Activated CD8-positive, alpha-beta memory T cell treated with anti-CD3 and anti-CD28 coated beads, Interleukin-2, amount 50 U/mL, for 24 hours (primary cell): ENCODE results near the gene PPP3CA.
"Not testable (repeated sequence)": the region's sequence is repeated elsewhere in the genome, so short reads cannot be mapped to it uniquely, and the experiment has no call there.

Experiments
- DNase-seq: peaks from one replicate; pipeline ENCODE4 v3.0.0-alpha.2; 2020; ENCODE audit errors: extremely low read depth

The PPP3CA gene

GRCh38 chr4:101101072-101101471 lies 246.3 kb downstream of the PPP3CA start:
- DNase-seq, result no peak

GRCh38 chr4:101098666-101099400 lies 248.5 kb downstream of the PPP3CA start:
- no peak for DNase-seq

- not testable (repeated sequence) for DNase-seq
These were observed 254.7 kb downstream of the PPP3CA start for GRCh38 chr4:101092609-101093008.

- no peak for DNase-seq
These were observed 258.2 kb downstream of the PPP3CA start for GRCh38 chr4:101089168-101089567.

GRCh38 chr4:101086801-101087586 lies 260.3 kb downstream of the PPP3CA start:
- DNase-seq, result no peak

DNA sequence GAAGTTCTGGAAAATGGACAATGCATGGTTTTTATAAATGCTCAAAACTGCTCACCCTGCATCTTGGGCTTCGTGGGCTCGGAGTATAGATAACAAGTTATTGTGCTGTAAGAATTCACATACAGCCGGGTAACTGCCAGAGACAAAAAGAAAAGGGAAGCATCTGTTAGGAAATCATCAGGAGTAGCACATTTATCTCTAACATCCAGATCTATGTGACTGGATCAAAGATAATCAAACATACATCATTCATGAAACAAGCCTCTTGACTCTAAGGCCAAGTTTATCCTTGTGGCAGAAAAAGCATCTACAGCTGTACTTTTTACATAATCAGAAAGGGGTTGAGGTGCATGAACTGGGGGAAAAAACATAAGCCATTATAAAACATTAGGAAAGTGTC lies 264.2 kb downstream of the PPP3CA start:
- no peak for DNase-seq

DNA sequence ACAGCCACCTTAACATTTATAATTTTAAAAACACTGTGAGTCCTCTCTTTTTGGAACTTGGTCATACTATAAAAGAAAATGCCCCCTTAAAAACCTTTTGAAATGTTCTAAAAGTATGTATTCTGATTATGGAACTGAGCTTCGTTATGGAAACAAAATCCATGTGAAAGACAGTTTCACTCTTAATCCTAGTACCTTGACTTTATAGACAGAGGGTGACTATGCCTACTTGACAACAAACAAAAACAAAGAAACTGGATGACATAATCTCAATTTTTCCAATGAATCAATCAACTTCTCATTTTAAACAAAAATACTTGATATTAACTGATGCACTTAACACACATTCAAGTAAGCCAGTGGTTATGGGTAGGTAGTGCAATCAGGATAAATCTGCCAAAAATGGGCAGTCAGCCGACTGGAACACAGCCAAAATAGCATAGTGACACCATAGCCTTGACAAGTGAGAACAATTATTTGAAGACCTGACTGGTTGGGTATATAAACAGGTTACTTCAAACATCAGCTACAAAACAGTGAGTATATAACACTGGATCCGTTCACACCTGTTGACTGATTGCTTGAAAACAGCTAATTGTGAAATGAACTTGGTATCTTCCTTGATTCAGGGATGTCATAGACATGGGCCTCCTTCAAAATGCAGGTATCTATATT lies 265.5 kb downstream of the PPP3CA start:
- DNase-seq, result no peak

- DNase-seq, result no peak
These were observed 266.2 kb downstream of the PPP3CA start for GRCh38 chr4:101081166-101081565.

DNA sequence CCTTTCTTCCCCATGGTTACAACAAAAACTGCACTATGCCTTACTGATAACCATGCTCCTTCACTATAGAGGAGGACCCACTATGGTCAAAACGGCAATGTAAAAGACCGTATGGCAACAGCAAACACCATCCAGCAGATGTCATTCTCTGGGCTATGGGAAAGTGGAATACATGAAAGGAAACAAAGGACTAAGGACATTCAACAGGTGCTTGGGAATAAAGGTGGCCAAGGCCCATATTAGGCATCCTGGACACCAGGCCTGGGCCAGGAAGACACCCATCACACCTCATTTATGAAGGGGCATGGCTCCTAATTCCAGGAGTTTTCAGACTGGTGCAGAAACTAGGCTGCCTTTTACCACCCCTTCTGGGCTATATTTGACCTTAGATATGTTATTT lies 268.4 kb downstream of the PPP3CA start:
- DNase-seq, result no peak

DNA sequence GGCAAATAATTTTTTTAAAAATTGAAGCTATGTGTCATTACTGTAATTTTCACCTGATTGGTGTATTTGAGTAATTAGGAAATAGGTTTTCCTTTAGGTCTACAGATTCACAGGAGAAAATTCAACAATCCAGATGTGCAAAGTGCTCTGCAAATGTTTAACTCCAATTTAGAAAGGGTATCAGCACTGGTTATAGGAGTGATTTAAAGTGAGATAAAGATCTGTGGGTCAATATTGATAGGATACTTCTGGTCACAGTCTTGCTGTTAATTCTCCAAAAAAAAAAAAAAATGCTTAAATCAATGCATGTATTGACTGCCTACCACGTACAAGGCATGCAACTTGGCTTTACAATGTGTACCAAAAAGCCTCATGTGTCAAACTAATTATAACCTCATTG lies 271.3 kb downstream of the PPP3CA start:
- DNase-seq, result no peak

DNA sequence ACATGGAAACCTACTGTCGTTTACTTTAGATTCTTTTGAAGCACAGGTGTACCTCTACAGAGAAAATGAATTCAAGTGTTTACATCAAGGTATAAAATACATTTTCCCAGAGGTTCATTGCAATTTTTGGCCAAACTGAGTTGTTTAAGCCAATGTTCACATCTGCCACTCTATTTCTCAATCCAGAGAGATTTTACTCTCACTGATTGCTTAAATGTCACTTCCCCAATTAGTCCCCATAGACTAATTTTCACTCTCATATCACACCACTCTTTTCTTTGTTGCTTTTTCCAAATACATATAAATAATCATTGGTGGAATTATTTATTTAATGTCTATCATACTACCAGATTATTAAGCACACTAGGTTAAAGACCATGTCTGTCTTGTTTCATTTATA lies 271.8 kb downstream of the PPP3CA start:
- DNase-seq, result no peak

- DNase-seq, result no peak
These were observed 273.0 kb downstream of the PPP3CA start for GRCh38 chr4:101074326-101074725.

DNA sequence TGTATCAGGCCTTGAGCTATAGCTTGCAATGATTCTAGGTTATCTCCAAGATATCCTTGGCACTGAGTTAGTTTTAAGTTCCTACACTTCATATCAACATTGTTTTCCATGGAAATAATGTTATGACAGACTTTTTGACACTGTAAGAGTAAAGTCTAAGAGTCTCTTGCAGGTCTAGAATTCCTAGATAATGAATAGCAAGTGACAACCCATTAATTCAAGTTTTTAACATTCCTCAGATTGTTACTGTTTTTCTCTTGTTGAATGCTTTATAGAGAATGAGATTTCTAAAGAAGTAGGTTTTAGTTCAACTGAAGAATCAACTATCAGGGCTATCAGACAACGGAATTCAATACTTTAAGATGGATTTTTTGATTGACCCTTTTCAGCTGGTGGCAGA lies 276.1 kb downstream of the PPP3CA start:
- DNase-seq, result no peak

GRCh38 chr4:101068115-101068514 lies 279.2 kb downstream of the PPP3CA start:
- no peak for DNase-seq

GRCh38 chr4:101067383-101067782 lies 279.9 kb downstream of the PPP3CA start:
- no peak for DNase-seq

DNA sequence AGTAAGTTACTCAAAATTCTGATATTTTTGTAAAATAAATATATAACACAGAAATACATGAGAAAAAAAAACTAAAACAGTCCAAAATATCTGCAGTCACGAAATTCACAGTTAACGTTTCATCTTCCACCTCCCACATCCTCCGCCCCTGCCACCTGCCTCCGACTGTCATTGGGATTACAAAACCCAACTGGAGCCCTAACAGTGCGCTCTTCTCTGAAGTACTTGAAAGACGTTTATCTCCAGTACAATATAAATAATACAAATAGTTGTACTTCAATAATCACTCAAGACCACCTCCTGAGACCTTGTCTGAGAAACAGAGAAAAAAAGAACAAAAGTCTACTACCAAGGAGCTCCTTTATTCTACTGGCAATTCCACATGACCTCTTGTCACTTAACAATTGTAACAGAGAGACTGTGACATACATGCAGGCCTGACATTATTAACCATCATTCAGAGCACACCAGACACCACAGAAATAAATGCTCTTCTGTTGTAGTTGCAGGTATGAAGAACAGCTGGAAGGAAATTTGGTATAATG lies 280.6 kb downstream of the PPP3CA start:
- no peak for DNase-seq

DNA sequence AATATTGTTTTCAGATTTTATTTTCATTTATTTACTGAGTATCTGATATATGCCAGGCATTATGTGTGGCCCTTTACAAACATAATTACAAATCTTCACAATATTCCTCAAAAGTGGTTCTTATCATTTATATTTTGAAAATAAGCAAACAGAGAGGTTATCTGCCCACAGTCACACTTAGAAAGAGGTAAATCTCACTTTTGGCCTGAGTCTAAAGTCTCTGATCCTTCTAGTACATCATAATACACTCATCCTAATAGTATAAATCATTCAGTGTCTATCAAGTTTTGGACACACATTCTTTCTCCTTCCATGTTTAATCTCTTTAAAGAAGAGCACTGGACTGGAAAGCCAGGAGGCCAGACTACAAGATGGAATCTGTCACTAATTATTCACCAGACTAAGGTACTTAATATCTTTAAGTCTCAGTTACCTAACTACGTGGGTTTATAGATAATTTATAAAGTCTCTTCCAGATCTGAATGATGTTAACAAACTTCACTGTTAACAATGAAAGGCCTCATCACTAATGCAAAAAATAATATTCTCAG lies 281.3 kb downstream of the PPP3CA start:
- no peak for DNase-seq

DNA sequence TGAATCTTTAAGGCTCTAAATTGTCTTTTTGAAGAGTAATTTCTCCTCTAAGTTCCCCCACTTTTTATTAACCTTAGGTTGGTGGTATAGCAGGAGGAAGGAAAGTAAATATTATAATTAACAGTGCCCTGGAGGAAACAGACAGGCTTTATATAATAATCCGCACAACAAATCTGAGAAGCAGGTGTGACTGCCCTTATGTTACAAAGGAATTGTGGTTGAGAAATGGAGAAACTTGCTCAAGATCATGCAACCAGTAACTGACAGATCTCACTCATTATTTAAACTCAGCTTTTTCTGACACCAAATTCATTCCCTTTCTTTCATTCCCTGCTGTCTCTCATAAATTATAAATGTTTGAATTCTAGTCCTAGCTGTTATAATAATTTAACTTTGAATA lies 282.0 kb downstream of the PPP3CA start:
- no peak for DNase-seq

- DNase-seq, result no peak
These were observed 282.7 kb downstream of the PPP3CA start for GRCh38 chr4:101064541-101065180.

GRCh38 chr4:101055392-101055791 lies 291.9 kb downstream of the PPP3CA start:
- no peak for DNase-seq

DNA sequence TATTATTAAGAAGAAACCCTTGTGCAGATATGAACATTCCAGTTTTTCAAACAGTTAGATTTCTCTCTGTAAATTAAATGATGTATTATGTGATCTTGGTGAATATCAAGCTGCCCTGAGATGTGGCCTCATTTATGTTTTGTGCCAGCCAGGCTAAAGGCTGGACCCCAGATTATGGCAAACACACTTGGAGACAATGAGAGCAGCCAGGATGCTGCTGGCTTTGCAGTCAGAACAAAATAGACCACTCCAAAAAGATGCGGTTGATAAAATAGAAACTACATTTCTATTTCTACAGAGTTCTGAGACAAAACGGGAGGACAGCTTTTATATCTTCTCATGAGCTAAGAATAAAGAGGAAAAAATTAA lies 296.5 kb downstream of the PPP3CA start:
- no peak for DNase-seq
